HepG2 (cell line): Measurements from ENCODE around the gene RSPRY1. TPM values are rescaled to one million over a fixed set of nuclear protein-coding genes. Genes with fewer than 3 reads are reported as not detected.

Experiments used
- BRD4 ChIP-seq: sonication (generic); formaldehyde crosslinking; IDR thresholded peaks from 2 replicates; pipeline ENCODE4 v1.4.0; 2020; ENCODE audit warnings: missing genetic modification reagents
- DNMT3B ChIP-seq: conservative IDR thresholded peaks from 2 replicates; pipeline ENCODE4 v1.6.1; 2016; ENCODE audit warnings: missing biosample characterization, control low read depth
- DRAP1 ChIP-seq: IDR thresholded peaks from 2 replicates; pipeline ENCODE4 v1.6.1; 2016; ENCODE audit warnings: missing genetic modification reagents, missing compliant biosample characterization
- HMGXB3 ChIP-seq: sonication (generic); formaldehyde crosslinking; IDR thresholded peaks from 2 replicates; pipeline ENCODE4 v1.4.0; 2020; ENCODE audit warnings: missing genetic modification reagents, borderline replicate concordance
- KDM5B ChIP-seq: sonication (generic); formaldehyde crosslinking; IDR thresholded peaks from 2 replicates; pipeline ENCODE4 v1.4.0; 2020; ENCODE audit warnings: missing genetic modification reagents, mild to moderate bottlenecking, borderline replicate concordance
- MYNN ChIP-seq: sonication (generic); formaldehyde crosslinking; IDR thresholded peaks from 2 replicates; pipeline ENCODE4 v1.4.0; 2020; ENCODE audit warnings: mild to moderate bottlenecking, low read depth, missing genetic modification reagents
- ZMAT3 ChIP-seq: sonication (generic); formaldehyde crosslinking; conservative IDR thresholded peaks from 2 replicates; pipeline ENCODE4 v1.7.0; 2021; ENCODE audit warnings: missing genetic modification reagents
- ZNF883 ChIP-seq: sonication (generic); formaldehyde crosslinking; IDR thresholded peaks from 2 replicates; pipeline ENCODE4 v1.5.1; 2020; ENCODE audit warnings: mild to moderate bottlenecking, missing genetic modification reagents; ENCODE audit errors: not compliant biosample characterization
- polyA plus RNA-seq, 8 experiments: library from polyadenylated mRNA; depleted of rRNA in 3 of 8; stranded (reverse) in 7 of 8; unstranded in 1 of 8; fragments of >200 nt; fragmentation: Illumina TruSeq in 4 of 8; extraction: Trizol in 4 of 8; gene quantifications; 2 replicates each; pipeline versions ENCODE4 v1.2.1 to v1.2.3, GENCODE V29; 2011 to 2016; ENCODE audit warnings: low read depth in 4 of 8, missing spikeins in 1 of 8, mixed read lengths in 1 of 8; ENCODE audit not compliant: insufficient read depth in 1 of 8
- total RNA-seq, 5 experiments: library from RNA; depleted of rRNA; stranded (reverse); fragments of >200 nt; fragmentation: Illumina TruSeq; extraction: Trizol; gene quantifications; 2 replicates each; pipeline ENCODE4 v1.2.3, GENCODE V29; 2016; ENCODE audit warnings: low read depth in 1 of 5
- TF ChIP-seq, protein P1 (sequence below): sonication (generic); formaldehyde crosslinking; IDR thresholded peaks from 2 replicates; pipeline ENCODE4 v1.5.1; 2020; ENCODE audit warnings: missing genetic modification reagents, mild to moderate bottlenecking, borderline replicate concordance
- TF ChIP-seq, protein P2 (sequence below), 2 experiments: sonication (generic) in 1 of 2; formaldehyde crosslinking in 1 of 2; IDR thresholded peaks; 2 replicates each; pipeline versions ENCODE4 v1.5.1 to v1.6.1; 2011 to 2020; ENCODE audit warnings: borderline replicate concordance in 1 of 2, low read depth in 1 of 2, low read length in 1 of 2, mild to moderate bottlenecking in 1 of 2, missing genetic modification reagents in 1 of 2, moderate library complexity in 1 of 2
- TF ChIP-seq, protein P3 (sequence below): sonication (generic); formaldehyde crosslinking; IDR thresholded peaks from 2 replicates; pipeline ENCODE4 v1.4.0; 2020; ENCODE audit warnings: missing genetic modification reagents, borderline replicate concordance
- TF ChIP-seq, protein P4 (sequence below): sonication (generic); formaldehyde crosslinking; IDR thresholded peaks from 2 replicates; pipeline ENCODE4 v1.4.0; 2020; ENCODE audit warnings: missing genetic modification reagents, borderline replicate concordance

RSPRY1 gene
- total and polyA plus RNA-seq, 2 of the 13 experiments (the other 11 are each of a cell fraction or from before 2014, with no cell fraction given): 53.4 to 61.0 TPM

DNA sequence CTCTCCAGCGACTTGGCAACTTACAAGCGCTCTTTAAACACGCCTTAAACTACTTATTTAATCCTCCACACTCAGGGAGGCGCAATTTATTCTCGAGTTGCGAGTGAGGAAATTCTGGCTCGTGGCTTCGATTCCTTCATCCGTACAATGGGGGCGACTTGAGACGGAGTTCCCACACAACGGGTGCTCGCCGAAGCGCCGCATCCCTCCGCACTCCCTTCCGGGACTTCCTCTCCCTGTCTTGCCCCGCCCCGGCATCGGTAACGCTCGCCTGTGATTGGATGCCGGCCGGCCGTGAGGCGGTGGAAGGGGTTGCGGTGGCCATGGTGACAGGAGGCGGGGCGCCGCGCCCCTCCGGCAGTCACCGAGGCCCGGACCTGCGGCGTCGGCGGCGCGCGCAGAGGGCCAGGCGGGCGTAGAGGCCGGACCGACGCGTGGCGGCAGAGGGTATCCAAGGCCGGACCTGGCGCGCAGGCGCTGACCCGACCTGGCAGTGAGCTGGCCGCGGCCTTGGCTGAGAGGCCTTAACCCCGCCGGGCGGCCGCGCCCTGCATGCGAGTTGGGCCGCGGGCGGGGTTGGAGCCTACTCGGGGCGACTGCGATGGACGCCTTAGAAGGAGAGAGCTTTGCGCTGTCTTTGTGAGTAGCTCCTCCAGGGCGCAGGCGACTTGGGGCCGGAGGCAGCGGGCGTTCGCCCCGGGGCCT is 58.8 kb downstream of the RSPRY1 start, which contains the start of gene ARL2BP (continued):
- TF ChIP-seq, protein P1, sequence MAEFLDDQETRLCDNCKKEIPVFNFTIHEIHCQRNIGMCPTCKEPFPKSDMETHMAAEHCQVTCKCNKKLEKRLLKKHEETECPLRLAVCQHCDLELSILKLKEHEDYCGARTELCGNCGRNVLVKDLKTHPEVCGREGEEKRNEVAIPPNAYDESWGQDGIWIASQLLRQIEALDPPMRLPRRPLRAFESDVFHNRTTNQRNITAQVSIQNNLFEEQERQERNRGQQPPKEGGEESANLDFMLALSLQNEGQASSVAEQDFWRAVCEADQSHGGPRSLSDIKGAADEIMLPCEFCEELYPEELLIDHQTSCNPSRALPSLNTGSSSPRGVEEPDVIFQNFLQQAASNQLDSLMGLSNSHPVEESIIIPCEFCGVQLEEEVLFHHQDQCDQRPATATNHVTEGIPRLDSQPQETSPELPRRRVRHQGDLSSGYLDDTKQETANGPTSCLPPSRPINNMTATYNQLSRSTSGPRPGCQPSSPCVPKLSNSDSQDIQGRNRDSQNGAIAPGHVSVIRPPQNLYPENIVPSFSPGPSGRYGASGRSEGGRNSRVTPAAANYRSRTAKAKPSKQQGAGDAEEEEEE: peak; percentile 32; the same call in 1 of the 2 replicates
- TF ChIP-seq DNMT3B (peak; percentile 16; the same call in 1 of the 2 replicates), MYNN (peak; percentile 63; the same call in 1 of the 2 replicates), ZNF883 (peak; percentile 97), KDM5B (CRISPR knock-in tag) (peak; percentile 97; the same call in 1 of the 2 replicates), DRAP1 (CRISPR knock-in tag) (peak; percentile 71; the same call in 1 of the 2 replicates), HMGXB3 (CRISPR knock-in tag) (no peak), BRD4 (CRISPR knock-in tag) (peak; percentile 90), ZMAT3 (CRISPR knock-in tag) (peak; percentile 85; the same call in 1 of the 2 replicates)
- TF ChIP-seq, protein P2, sequence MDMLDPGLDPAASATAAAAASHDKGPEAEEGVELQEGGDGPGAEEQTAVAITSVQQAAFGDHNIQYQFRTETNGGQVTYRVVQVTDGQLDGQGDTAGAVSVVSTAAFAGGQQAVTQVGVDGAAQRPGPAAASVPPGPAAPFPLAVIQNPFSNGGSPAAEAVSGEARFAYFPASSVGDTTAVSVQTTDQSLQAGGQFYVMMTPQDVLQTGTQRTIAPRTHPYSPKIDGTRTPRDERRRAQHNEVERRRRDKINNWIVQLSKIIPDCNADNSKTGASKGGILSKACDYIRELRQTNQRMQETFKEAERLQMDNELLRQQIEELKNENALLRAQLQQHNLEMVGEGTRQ (IDR thresholded peaks at IDR 0.05; ENCODE audit: low read depth, low read length): no peak
- TF ChIP-seq, protein P2 (CRISPR knock-in tag; IDR thresholded peaks at IDR 0.05; ENCODE audit: borderline replicate concordance): peak; percentile 54; the same call in 1 of the 2 replicates
- TF ChIP-seq, protein P3, sequence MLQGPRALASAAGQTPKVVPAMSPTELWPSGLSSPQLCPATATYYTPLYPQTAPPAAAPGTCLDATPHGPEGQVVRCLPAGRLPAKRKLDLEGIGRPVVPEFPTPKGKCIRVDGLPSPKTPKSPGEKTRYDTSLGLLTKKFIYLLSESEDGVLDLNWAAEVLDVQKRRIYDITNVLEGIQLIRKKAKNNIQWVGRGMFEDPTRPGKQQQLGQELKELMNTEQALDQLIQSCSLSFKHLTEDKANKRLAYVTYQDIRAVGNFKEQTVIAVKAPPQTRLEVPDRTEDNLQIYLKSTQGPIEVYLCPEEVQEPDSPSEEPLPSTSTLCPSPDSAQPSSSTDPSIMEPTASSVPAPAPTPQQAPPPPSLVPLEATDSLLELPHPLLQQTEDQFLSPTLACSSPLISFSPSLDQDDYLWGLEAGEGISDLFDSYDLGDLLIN (CRISPR knock-in tag): peak; percentile 65; the same call in 1 of the 2 replicates
- TF ChIP-seq, protein P4, sequence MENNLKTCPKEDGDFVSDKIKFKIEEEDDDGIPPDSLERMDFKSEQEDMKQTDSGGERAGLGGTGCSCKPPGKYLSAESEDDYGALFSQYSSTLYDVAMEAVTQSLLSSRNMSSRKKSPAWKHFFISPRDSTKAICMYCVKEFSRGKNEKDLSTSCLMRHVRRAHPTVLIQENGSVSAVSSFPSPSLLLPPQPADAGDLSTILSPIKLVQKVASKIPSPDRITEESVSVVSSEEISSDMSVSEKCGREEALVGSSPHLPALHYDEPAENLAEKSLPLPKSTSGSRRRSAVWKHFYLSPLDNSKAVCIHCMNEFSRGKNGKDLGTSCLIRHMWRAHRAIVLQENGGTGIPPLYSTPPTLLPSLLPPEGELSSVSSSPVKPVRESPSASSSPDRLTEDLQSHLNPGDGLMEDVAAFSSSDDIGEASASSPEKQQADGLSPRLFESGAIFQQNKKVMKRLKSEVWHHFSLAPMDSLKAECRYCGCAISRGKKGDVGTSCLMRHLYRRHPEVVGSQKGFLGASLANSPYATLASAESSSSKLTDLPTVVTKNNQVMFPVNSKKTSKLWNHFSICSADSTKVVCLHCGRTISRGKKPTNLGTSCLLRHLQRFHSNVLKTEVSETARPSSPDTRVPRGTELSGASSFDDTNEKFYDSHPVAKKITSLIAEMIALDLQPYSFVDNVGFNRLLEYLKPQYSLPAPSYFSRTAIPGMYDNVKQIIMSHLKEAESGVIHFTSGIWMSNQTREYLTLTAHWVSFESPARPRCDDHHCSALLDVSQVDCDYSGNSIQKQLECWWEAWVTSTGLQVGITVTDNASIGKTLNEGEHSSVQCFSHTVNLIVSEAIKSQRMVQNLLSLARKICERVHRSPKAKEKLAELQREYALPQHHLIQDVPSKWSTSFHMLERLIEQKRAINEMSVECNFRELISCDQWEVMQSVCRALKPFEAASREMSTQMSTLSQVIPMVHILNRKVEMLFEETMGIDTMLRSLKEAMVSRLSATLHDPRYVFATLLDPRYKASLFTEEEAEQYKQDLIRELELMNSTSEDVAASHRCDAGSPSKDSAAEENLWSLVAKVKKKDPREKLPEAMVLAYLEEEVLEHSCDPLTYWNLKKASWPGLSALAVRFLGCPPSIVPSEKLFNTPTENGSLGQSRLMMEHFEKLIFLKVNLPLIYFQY: peak; percentile 98
